Peyer's patch (tissue), 4 donors: Measurements from ENCODE around the gene BACE1.

ENCODE experiments used
- CTCF ChIP-seq, 6 experiments: fragments of 450-650 bp in 4 of 6; fragments of 200-600 bp in 2 of 6; sonication (generic) in 1 of 6; IDR thresholded peaks; one replicate each; pipeline ENCODE4 v1.5.1; 2017 to 2019; ENCODE audit warnings: antibody characterized with exemption in 6 of 6, mild to moderate bottlenecking in 3 of 6, moderate library complexity in 1 of 6
- POLR2A ChIP-seq, 2 donors: fragments of 450-650 bp; IDR thresholded peaks; one replicate each; pipeline ENCODE4 v1.5.1; 2017; ENCODE audit warnings: antibody characterized with exemption in 2 of 2, mild to moderate bottlenecking in 2 of 2, moderate library complexity in 2 of 2

DNA sequence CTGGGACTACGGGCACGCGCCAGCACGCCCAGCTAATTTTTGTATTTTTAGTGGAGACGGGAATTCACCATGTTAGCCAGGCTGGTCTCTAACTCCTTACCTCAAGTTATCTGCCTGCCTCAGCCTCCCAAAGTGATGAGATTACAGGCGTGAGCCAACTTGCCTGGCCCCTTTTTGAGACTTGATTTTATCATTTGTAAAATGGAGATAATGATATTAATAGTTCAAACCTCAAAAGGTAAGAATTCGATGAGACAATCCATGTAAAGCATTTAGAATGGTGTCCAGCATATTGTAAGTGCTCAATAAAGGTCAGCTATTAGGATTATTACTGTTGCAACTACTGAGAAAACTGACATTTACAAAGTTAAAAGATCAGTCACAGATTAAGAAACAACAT is 2.7 kb upstream of the BACE1 start:
- TF ChIP-seq CTCF (IDR thresholded peaks at IDR 0.05) (no peak), POLR2A (IDR thresholded peaks at IDR 0.05) (no peak)
